ENCODE data around the gene HHATL. TPM values are rescaled to one million over a fixed set of nuclear protein-coding genes. Genes with fewer than 3 reads are reported as not detected.
A peak's percentile ranks its signal among the peaks of the same experiment; 100 is the strongest.

HHATL gene
- total RNA-seq, 1 donor from 2014 or later: not detected

DNA sequence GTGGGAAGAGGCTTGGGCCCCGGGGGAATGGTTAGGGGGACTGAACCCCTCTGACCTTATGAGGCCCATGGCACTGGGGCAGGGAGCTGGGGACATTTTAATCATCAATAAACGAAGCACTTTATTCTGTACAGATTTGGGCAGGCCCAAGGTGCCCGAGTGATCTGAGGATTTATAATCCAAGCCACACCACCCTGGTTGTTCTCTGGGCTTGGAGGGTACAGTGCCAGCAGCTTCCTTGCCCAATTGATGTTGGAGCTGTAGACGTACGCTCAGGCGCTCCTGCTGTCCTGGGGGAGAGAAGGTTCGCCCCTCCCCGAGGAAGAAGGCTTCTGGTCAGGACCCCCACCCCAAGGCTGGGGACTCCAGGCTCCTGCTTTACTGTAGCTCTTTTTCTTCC is 36.6 kb downstream of the HHATL start:
- Mint-ChIP-seq H3K27me3 (ENCODE audit: low read depth) (no peaks in the 10 kb centered on the region), H3K27ac (ENCODE audit: unreplicated experiment) (no peak overlapping the region), H3K36me3 (ENCODE audit: low read depth) (peaks cover 4% of the 10 kb centered on the region), H3K4me3 (ENCODE audit: unreplicated experiment) (no peak overlapping the region), H3K4me1 (ENCODE audit: low read depth) (peaks cover 4% of the 10 kb centered on the region), H3K9me3 (ENCODE audit: low read depth) (peaks cover 7% of the 10 kb centered on the region)
- DNase-seq (ENCODE audit: low spot score): no peak
- TF ChIP-seq, protein P1, sequence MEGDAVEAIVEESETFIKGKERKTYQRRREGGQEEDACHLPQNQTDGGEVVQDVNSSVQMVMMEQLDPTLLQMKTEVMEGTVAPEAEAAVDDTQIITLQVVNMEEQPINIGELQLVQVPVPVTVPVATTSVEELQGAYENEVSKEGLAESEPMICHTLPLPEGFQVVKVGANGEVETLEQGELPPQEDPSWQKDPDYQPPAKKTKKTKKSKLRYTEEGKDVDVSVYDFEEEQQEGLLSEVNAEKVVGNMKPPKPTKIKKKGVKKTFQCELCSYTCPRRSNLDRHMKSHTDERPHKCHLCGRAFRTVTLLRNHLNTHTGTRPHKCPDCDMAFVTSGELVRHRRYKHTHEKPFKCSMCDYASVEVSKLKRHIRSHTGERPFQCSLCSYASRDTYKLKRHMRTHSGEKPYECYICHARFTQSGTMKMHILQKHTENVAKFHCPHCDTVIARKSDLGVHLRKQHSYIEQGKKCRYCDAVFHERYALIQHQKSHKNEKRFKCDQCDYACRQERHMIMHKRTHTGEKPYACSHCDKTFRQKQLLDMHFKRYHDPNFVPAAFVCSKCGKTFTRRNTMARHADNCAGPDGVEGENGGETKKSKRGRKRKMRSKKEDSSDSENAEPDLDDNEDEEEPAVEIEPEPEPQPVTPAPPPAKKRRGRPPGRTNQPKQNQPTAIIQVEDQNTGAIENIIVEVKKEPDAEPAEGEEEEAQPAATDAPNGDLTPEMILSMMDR (IDR thresholded peaks at IDR 0.05): no peak

GRCh38 chr3:42665050-42665878 is 37.3 kb downstream of the HHATL start:
- Mint-ChIP-seq H3K36me3 (ENCODE audit: low read depth) (peaks cover 4% of the 10 kb centered on the region), H3K4me1 (ENCODE audit: low read depth) (peaks cover 4% of the 10 kb centered on the region), H3K4me3 (ENCODE audit: unreplicated experiment) (no peak overlapping the region), H3K27me3 (ENCODE audit: low read depth) (no peaks in the 10 kb centered on the region), H3K27ac (ENCODE audit: unreplicated experiment) (peak overlapping the region; percentile 12), H3K9me3 (ENCODE audit: low read depth) (peaks cover 4% of the 10 kb centered on the region)
- TF ChIP-seq, protein P1 (IDR thresholded peaks at IDR 0.05): no peak
- no peak for DNase-seq (ENCODE audit: low spot score)

DNA sequence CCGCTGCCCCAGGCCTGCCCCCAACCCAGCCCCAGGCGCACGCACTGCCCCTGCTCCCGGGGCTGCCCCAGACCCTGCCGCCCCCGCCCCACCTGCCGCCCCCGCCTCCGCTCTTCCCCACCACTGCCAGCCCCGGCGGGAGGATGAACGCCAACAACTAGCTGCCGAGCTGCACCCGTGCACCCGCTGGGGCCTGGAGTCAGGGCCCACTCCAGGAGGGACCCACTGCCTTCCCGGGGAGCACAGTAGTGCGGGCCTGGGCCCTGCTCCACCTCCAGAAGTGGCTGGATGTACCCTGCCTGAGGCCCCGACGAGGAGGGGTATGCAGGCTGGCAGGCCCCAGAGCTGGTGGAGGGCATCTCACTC is 38.2 kb downstream of the HHATL start:
- DNase-seq (ENCODE audit: low spot score): no peak
- TF ChIP-seq, protein P1 (IDR thresholded peaks at IDR 0.05): no peak
- Mint-ChIP-seq H3K36me3 (ENCODE audit: low read depth) (peaks cover 9% of the 10 kb centered on the region), H3K4me3 (ENCODE audit: unreplicated experiment) (no peak overlapping the region), H3K9me3 (ENCODE audit: low read depth) (peaks cover 3% of the 10 kb centered on the region), H3K27me3 (ENCODE audit: low read depth) (no peaks in the 10 kb centered on the region), H3K27ac (ENCODE audit: unreplicated experiment) (no peak overlapping the region), H3K4me1 (ENCODE audit: low read depth) (peaks cover 9% of the 10 kb centered on the region)

DNA sequence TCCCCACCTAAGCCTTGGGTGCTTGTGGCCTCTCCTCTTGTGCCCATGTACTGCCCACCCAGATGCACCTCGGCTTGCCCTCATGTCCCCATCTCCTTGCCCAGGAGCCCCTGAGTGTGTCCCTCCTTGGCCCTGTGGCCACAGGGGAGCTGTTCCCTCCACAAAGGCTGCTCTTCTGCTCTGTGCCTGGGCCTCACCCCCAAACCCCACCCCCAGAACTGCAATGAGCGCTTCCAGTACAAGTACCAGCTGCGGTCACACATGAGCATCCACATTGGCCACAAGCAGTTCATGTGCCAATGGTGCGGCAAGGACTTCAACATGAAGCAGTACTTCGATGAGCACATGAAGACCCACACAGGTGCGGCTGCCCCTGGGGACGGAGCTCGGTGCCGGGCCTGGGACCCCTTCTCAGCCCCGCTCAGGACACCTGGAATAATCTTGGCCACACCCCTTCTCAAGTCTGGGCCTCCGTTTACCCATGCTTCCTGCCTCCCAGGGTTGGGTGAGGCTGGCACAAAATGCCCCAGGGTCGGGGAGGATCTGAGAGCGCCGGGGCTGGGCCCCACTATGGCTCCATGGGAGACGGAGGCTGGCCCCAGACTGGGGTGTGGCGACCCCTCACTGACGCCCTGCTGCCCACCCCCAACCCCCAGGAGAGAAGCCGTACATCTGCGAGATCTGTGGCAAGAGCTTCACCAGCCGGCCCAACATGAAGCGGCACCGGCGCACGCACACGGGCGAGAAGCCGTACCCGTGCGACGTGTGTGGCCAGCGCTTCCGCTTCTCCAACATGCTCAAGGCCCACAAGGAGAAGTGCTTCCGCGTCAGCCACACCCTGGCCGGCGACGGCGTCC is 38.8 kb downstream of the HHATL start:
- Mint-ChIP-seq H3K36me3 (ENCODE audit: low read depth) (peaks cover 11% of the 10 kb centered on the region), H3K27me3 (ENCODE audit: low read depth) (no peaks in the 10 kb centered on the region), H3K4me3 (ENCODE audit: unreplicated experiment) (no peak overlapping the region), H3K4me1 (ENCODE audit: low read depth) (peaks cover 9% of the 10 kb centered on the region), H3K9me3 (ENCODE audit: low read depth) (peaks cover 2% of the 10 kb centered on the region), H3K27ac (ENCODE audit: unreplicated experiment) (no peak overlapping the region)
- TF ChIP-seq, protein P1 (IDR thresholded peaks at IDR 0.05): no peak
- no peak for DNase-seq (ENCODE audit: low spot score)

GRCh38 chr3:42662813-42663535 is 39.6 kb downstream of the HHATL start:
- DNase-seq (ENCODE audit: low spot score): no peak
- H3K27ac Mint-ChIP-seq (ENCODE audit: unreplicated experiment): no peak overlapping the region
- TF ChIP-seq, protein P1 (IDR thresholded peaks at IDR 0.05): no peak
- peaks cover 17% of the 10 kb centered on the region for H3K36me3 Mint-ChIP-seq (ENCODE audit: low read depth)
- no peak overlapping the region for H3K4me3 Mint-ChIP-seq (ENCODE audit: unreplicated experiment)
- no peaks in the 10 kb centered on the region for H3K27me3 Mint-ChIP-seq (ENCODE audit: low read depth)
- peaks cover 9% of the 10 kb centered on the region for H3K4me1 Mint-ChIP-seq (ENCODE audit: low read depth)
- H3K9me3 Mint-ChIP-seq (ENCODE audit: low read depth): no peaks in the 10 kb centered on the region
